ENCODE measurements around the gene PRDM12.

Gene PRDM12

GRCh38 chr9:130689572-130689936 is 25.2 kb downstream of the PRDM12 start:
- FAIRE-seq (no peak), DNase-seq (ENCODE audit: low spot score) (no peak)

DNA sequence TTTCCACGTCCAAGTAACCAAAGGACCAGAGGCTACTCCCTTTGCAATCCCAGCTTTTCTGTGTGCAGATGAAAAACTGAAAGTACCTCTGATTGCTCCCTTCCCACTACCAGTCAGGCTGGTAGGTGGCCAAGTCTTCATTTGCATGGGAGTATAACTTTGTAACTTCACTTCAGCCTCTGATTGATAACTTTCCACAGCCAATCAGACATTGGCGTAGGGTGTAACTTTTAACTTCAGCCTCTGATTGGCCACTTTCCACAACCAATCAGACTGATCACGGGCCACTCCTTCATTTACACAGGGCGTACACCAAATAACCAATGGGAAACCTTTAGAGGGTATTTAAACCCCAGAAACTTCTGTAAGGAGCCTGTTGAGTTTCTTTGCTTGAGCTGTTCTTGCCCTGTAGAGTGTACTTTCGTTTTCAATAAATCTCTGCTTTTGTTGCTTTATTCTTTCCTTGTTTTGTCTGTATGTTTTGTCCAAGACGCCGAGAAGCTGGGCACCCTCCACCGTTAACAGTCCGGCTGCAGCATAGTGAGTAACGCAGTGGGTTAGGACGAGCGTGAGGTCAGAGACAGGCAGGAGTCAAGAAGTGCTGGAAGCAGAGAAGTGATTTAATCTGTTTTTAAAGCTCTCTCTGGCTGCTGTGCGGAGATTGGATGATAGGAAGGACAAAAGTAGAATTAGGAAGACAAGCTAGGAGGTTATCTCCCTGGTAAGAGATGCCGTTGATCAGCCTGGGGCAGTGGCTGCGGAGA is 25.7 kb downstream of the PRDM12 start:
- peak; percentile 92 for FAIRE-seq

GRCh38 chr9:130692321-130692720 is 27.9 kb downstream of the PRDM12 start:
- DNase-seq (ENCODE audit: low spot score) = no peak
- no peak for FAIRE-seq

More for the DNA sequence above, 25.7 kb downstream of the PRDM12 start:
- peak; percentile 93 for DNase-seq (ENCODE audit: low spot score)

DNA sequence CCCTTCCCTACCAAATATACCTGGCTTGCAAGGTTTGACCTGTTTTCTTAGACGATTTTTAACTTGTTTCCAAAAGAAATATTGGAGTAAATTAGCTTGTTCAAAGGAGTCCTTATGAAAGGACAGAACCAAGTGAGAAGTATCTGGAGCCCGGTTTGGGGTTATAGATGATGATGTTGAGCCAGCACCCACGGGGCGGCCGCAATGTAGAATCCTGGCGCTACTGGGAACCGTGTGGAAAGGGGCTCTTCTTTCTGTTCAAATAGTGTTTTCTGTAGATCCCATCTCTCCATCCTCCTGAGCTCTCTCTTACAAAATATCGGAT is 28.7 kb downstream of the PRDM12 start:
- DNase-seq (ENCODE audit: low spot score) (no peak), FAIRE-seq (no peak)

GRCh38 chr9:130693426-130694191 is 29.2 kb downstream of the PRDM12 start, which contains the start of gene EXOSC2:
EXOSC2 (plus strand) TSS chr9:130693780; CDS start chr9:130693792, 12 bp downstream.
- DNase-seq (ENCODE audit: low spot score) (peak; percentile 93), FAIRE-seq (peak; percentile 47)

- no peak for FAIRE-seq
- no peak for DNase-seq (ENCODE audit: low spot score)
Measured at GRCh38 chr9:130694205-130694604, 29.8 kb downstream of the PRDM12 start.

- FAIRE-seq = no peak
Measured at GRCh38 chr9:130696139-130696650, 31.8 kb downstream of the PRDM12 start.

DNA sequence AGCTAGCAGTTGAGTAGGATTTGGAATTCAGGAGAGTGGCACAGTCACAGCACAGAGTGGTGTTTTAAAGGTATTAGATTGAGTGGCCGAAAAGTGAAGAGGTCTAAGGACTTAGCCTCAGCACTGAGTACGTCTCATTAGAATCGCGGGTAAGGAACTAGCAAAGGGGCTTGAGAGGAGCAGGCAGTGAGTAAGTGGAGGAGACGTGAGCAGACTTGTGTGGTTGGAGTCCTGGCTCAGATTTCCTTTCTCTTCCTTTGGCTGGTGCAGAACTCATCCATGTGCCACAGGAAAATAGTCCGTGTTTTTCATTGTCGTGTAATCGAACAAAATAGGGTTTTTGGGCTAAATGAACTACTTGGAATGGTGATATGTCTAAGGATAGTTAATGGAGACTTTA is 32.6 kb downstream of the PRDM12 start:
- DNase-seq (ENCODE audit: low spot score) (no peak), FAIRE-seq (no peak)

More at GRCh38 chr9:130696139-130696650, 31.8 kb downstream of the PRDM12 start:
- DNase-seq (ENCODE audit: low spot score) = no peak

GRCh38 chr9:130698514-130698913 is 34.1 kb downstream of the PRDM12 start:
- FAIRE-seq = peak; percentile 83
- DNase-seq (ENCODE audit: low spot score) = peak; percentile 76

- no peak for FAIRE-seq
- DNase-seq (ENCODE audit: low spot score) = no peak
Measured at GRCh38 chr9:130699047-130699446, 34.7 kb downstream of the PRDM12 start.

DNA sequence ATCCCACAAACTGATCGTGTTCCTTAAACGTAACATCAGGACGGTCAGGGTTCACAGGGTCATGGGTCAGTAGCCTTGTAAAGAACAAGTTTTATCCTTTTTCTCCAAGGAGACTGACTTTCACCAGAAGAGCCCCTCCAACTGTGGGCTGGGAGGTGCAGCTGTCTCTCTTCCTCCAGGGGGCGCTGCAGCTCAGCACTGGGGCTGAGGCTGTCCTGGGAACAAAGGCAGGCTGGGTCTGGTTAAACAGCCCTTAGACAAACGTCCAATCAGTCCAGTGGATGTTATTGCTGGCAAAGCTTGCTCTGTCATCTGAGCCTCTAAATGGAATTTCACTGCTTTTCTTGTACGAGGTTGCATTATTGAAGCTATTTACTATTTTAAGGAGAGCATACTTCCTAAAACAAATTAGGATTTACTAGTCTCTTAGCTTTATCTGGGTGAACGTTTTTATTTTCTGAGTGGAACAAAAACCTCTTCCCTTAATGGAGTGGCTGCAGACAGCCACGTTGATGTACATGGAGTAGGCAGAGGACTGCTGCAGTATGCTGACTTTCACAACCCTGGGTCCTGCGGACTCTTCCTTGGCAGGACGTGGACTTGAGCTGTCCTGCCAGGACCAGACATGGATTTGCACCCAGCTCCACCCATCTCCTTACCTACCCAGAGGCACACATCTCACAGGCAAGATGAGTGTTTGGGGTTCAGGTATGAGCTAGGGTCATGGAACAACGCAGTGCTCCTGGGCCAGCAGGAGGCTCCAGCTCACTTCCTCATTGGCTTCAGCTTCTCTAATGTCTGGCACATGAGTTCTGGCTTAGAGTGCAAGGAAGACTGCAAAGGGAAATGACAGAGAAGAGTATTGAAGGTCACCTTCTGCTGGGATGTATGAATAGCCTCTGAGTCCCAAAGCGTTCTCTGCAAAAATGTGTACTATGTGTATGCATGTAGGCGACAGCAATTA is 36.9 kb downstream of the PRDM12 start:
- DNase-seq (ENCODE audit: low spot score) = peak; percentile 20
- FAIRE-seq = no peak

DNA sequence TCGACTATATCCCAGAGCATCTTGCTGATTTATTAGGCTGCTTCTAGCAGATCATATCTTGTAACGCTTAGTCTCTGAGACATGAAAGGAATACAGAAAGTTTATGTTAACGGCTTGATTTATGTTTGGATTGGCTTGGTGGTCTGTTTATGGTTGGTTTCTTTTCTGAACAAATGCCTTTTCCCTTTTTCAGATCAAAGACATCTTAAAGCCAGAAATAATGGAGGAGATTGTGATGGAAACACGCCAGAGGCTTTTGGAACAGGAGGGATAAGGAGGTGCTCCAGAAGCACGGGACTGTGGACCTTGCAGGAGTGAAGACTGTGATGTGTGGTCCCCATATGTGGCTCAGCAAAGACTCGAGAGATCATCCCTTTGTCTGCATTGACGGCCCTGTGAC is 39.1 kb downstream of the PRDM12 start:
- no peak for DNase-seq (ENCODE audit: low spot score)
- FAIRE-seq = no peak

- FAIRE-seq (peak; percentile 4), DNase-seq (ENCODE audit: low spot score) (peak; percentile 26)
Measured at GRCh38 chr9:130707225-130707976, 43.0 kb downstream of the PRDM12 start.

DNA sequence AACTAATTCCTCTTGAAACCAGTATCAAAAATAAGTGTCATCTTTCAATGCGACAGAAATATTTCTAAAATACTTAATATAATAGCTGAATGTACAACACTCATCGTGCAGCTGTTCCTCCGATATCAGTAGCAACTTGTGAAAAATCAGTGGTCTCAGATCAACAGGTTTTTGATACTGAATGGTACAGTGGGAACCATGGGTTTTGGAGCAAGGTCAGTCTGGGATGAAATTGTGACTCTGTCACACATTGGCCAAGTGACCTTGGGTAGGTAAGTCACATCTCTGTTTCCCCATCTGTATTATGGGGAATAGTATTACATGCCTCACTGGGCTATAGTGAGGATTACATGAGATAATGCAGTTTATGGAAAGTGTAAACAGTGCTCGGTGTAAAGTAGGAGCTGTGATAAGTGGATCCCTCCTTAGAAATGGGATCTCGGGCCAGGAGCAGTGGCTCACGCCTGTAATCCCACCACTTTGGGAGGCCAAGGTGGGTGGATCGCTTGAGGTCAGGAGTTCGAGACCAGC is 46.5 kb downstream of the PRDM12 start:
- no peak for FAIRE-seq
- DNase-seq (ENCODE audit: low spot score) = no peak

DNA sequence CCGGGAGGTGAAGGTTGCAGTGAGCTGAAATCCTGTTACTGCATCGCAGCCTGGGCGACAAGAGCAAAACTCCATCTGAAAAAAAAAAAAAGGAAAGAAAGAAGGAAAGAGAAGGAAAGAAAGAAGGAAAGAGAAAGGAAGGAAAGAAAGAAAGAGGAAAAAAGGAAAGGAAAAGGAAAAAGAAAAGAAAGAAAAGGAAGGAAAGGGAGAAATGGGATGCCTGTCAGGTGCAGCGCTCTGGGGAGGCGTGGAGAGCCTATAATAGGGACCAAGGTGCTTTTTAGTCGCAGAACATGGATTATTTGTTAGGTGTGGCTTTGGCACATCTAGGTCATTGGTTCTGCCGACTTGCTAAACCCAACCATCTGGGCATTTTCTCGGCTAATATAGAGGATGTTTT is 47.1 kb downstream of the PRDM12 start:
- DNase-seq (ENCODE audit: low spot score) (no peak), FAIRE-seq (no peak)

DNA sequence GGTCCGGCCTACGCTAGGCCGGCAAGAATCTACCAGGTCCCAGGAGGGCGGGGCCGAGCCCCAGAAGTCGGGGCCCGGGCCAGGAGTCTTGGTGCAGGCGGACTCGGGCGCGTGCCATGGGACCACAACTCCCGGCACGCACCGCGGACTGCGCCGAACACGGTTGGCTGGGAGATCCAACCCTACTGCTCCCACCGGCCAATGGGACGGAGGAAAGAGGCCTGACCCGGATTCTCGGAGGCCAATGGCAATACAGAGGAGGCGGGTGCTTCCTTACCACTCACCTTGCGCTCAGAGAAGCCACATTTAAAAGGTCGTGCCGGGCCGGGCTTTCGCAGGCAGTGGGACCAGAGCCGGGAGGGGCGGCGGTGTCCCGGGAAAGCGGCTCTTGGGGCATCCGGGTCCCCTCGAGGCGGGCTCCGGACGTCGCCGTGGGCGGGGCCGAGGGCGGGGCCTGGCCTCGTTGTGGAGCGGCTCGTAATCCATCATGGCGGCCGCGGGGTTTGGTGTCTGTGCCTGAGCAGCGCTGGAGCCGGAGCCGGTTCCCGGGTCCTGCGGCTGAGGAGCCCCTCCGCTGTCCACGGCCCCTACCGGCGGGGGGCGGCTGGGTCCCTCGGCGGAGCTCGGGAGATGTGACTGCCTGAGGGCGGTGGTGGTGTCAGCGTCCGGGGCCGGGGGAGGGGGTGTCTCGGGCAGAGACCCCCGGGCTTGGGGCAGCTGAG is 48.3 kb downstream of the PRDM12 start:
- peak; percentile 86 for FAIRE-seq
- peak; percentile 96 for DNase-seq (ENCODE audit: low spot score)

DNA sequence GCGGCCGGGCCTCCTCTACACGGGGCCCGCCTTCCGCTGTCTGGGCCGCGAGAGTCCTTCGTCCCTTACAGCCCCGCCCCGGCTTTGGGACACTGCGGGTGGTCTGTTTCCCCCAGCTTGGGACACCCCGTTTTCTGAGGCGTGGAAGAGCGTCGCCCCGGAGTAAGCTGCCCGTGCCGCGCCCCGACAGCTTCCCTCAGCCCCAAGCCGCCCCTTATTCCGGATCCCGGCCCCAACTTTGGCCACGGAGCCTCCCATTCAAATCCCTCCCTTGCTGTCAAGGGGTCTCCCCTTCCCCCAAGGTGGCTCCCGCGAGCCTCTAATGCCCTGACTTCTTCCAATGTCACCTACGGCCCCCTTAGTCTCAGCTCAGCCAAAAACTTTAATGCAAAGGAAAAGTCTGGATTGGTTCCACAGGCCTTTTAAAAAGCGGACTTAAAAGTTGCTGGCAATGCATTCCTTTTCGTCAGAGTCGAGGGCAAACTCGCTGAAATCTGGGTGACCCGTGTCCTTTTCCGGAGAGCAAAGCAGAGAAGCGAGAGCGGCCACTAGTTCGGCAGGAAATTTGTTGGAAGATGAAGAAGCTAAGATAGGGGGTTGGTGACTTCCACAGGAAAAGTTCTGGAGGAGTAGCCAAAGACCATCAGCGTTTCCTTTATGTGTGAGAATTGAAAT is 49.0 kb downstream of the PRDM12 start:
- no peak for FAIRE-seq

GRCh38 chr9:130714586-130715110 is 50.3 kb downstream of the PRDM12 start:
- FAIRE-seq (no peak), DNase-seq (ENCODE audit: low spot score) (no peak)

More for the DNA sequence above, 49.0 kb downstream of the PRDM12 start:
- DNase-seq (ENCODE audit: low spot score) = peak; percentile 25

DNA sequence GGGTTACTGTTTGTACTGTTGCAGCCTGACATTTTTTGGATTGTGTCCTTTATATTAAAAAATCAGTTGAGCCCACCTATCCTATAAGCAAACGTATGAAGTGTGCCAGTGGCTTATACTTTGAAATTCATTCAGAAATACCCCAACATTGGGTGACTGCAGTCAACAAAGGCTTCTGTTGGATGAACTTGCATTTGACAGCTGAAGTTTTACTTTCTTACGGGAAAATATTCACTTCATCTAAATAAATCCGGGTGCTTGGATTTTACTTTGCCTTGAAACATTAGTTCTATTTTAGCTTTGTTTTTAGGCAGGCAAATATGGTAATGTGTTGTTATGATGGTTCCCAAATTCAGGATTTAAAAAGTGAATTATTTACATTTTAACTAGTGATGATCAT is 50.9 kb downstream of the PRDM12 start:
- no peak for FAIRE-seq
- no peak for DNase-seq (ENCODE audit: low spot score)

Measured in RCC 7860 (cell line).